ENCODE measurements around the gene POLR3K. TPM values are rescaled to one million over a fixed set of nuclear protein-coding genes. Genes with fewer than 3 reads are reported as not detected.

Gene POLR3K
- total and polyA plus RNA-seq, 2 experiments from 2014 or later, result 2.2 to 17.2 TPM

- TF ChIP-seq EZH2phosphoT487 (IDR thresholded peaks at IDR 0.05; ENCODE audit: insufficient read depth, low read depth) (no peak), EZH2 (IDR thresholded peaks at IDR 0.05; ENCODE audit: insufficient read depth, poor library complexity, severe bottlenecking) (no peak)
- Histone ChIP-seq H3K27ac (no peak overlapping the region), H3K27me3 (replicated peaks; ENCODE audit: insufficient read depth) (no peaks in the 10 kb centered on the region), H3K4me1 (ENCODE audit: insufficient read depth) (no peaks in the 10 kb centered on the region), H3K79me2 (ENCODE audit: insufficient read depth) (peaks cover 3% of the 10 kb centered on the region; the same call in 1 of the 2 replicates), H3K9me3 (ENCODE audit: low read depth) (no peaks in the 10 kb centered on the region), H4K20me1 (ENCODE audit: insufficient read depth) (no peaks in the 10 kb centered on the region), H3K9ac (no peak overlapping the region), H3F3A (ENCODE audit: insufficient read depth) (0 out of 2 replicates have a peak, but pooled peaks cover 5% of the 10 kb centered on the region), H3K4me3 (no peak overlapping the region), H3K4me2 (ENCODE audit: unreplicated experiment) (no peak overlapping the region), H2AFZ (no peak overlapping the region), H3K9me2 (ENCODE audit: insufficient read depth) (no peaks in the 10 kb centered on the region), H3K36me3 (ENCODE audit: low read depth) (no peaks in the 10 kb centered on the region; the same call in 1 of the 2 replicates)
- WGBS, 2 experiments (ENCODE audit: low coverage in 1 of 2, low lambda C conversion rate in 2 of 2, missing lambda C conversion rate in 2 of 2), result 50 to 64% methylated on average over 9 of the region's 9 CpGs
- DNase-seq, result no peak
- in situ Hi-C loops (cut with MboI), result no loop called here
These were observed 38.1 kb upstream of the POLR3K start for GRCh38 chr16:91484-91883.

- H3K27ac ChIP-seq, result no peak overlapping the region
- H2AFZ ChIP-seq, result no peak overlapping the region
- no peaks in the 10 kb centered on the region for H3K9me3 ChIP-seq (ENCODE audit: low read depth)
- no peak overlapping the region for H3K4me2 ChIP-seq (ENCODE audit: unreplicated experiment)
- 73 to 83% methylated on average over 27 to 30 of the region's 30 CpGs for WGBS, 2 experiments (ENCODE audit: low coverage in 1 of 2, low lambda C conversion rate in 2 of 2, missing lambda C conversion rate in 2 of 2)
- no peaks in the 10 kb centered on the region for H4K20me1 ChIP-seq (ENCODE audit: insufficient read depth)
- no peaks in the 10 kb centered on the region for H3K9me2 ChIP-seq (ENCODE audit: insufficient read depth)
- in situ Hi-C loops (cut with MboI), result no loop called here
- H3K27me3 ChIP-seq (replicated peaks; ENCODE audit: insufficient read depth), result no peaks in the 10 kb centered on the region
- H3F3A ChIP-seq (ENCODE audit: insufficient read depth), result peaks cover 15% of the 10 kb centered on the region
- no peak for DNase-seq
- TF ChIP-seq EZH2 (IDR thresholded peaks at IDR 0.05; ENCODE audit: insufficient read depth, poor library complexity, severe bottlenecking) (no peak), EZH2phosphoT487 (IDR thresholded peaks at IDR 0.05; ENCODE audit: insufficient read depth, low read depth) (no peak)
- H3K79me2 ChIP-seq (ENCODE audit: insufficient read depth), result peaks cover 11% of the 10 kb centered on the region; the same call in 1 of the 2 replicates
- no peak overlapping the region for H3K9ac ChIP-seq
- peaks cover 8% of the 10 kb centered on the region; the same call in 1 of the 2 replicates for H3K36me3 ChIP-seq (ENCODE audit: low read depth)
- H3K4me1 ChIP-seq (ENCODE audit: insufficient read depth), result peaks cover 13% of the 10 kb centered on the region
- H3K4me3 ChIP-seq, result no peak overlapping the region
These were observed 36.2 kb upstream of the POLR3K start for GRCh38 chr16:89391-90302.

- Histone ChIP-seq H3K79me2 (ENCODE audit: insufficient read depth) (peaks cover 11% of the 10 kb centered on the region; the same call in 1 of the 2 replicates), H3K36me3 (ENCODE audit: low read depth) (peaks cover 9% of the 10 kb centered on the region; the same call in 1 of the 2 replicates), H3K9me2 (ENCODE audit: insufficient read depth) (no peaks in the 10 kb centered on the region), H3K4me2 (ENCODE audit: unreplicated experiment) (no peak overlapping the region), H3K9ac (no peak overlapping the region), H3K4me1 (ENCODE audit: insufficient read depth) (peaks cover 23% of the 10 kb centered on the region), H3F3A (ENCODE audit: insufficient read depth) (peaks cover 19% of the 10 kb centered on the region), H3K4me3 (no peak overlapping the region), H3K9me3 (ENCODE audit: low read depth) (no peaks in the 10 kb centered on the region), H4K20me1 (ENCODE audit: insufficient read depth) (no peaks in the 10 kb centered on the region), H3K27ac (no peak overlapping the region), H3K27me3 (replicated peaks; ENCODE audit: insufficient read depth) (no peaks in the 10 kb centered on the region), H2AFZ (no peak overlapping the region)
- no peak for DNase-seq
- WGBS, 2 experiments (ENCODE audit: low coverage in 1 of 2, low lambda C conversion rate in 2 of 2, missing lambda C conversion rate in 2 of 2), result 88 to 90% methylated on average over 14 of the region's 14 CpGs
- TF ChIP-seq EZH2phosphoT487 (IDR thresholded peaks at IDR 0.05; ENCODE audit: insufficient read depth, low read depth) (no peak), EZH2 (IDR thresholded peaks at IDR 0.05; ENCODE audit: insufficient read depth, poor library complexity, severe bottlenecking) (no peak)
- in situ Hi-C loops (cut with MboI), result no loop called here
These were observed 35.2 kb upstream of the POLR3K start for GRCh38 chr16:88613-89012.

- H4K20me1 ChIP-seq (ENCODE audit: insufficient read depth), result no peaks in the 10 kb centered on the region
- 76 to 89% methylated on average over 17 to 20 of the region's 23 CpGs for WGBS, 2 experiments (ENCODE audit: low coverage in 1 of 2, low lambda C conversion rate in 2 of 2, missing lambda C conversion rate in 2 of 2)
- peaks cover 10% of the 10 kb centered on the region; the same call in 1 of the 2 replicates for H3K36me3 ChIP-seq (ENCODE audit: low read depth)
- no peaks in the 10 kb centered on the region for H3K9me2 ChIP-seq (ENCODE audit: insufficient read depth)
- H3F3A ChIP-seq (ENCODE audit: insufficient read depth), result peaks cover 25% of the 10 kb centered on the region
- H3K4me2 ChIP-seq (ENCODE audit: unreplicated experiment), result no peak overlapping the region
- H3K4me3 ChIP-seq, result no peak overlapping the region
- in situ Hi-C loops (cut with MboI), result no loop called here
- H2AFZ ChIP-seq, result no peak overlapping the region
- DNase-seq, result no peak
- H3K27ac ChIP-seq, result no peak overlapping the region
- no peaks in the 10 kb centered on the region for H3K9me3 ChIP-seq (ENCODE audit: low read depth)
- TF ChIP-seq EZH2phosphoT487 (IDR thresholded peaks at IDR 0.05; ENCODE audit: insufficient read depth, low read depth) (no peak), EZH2 (IDR thresholded peaks at IDR 0.05; ENCODE audit: insufficient read depth, poor library complexity, severe bottlenecking) (no peak)
- no peak overlapping the region for H3K9ac ChIP-seq
- H3K4me1 ChIP-seq (ENCODE audit: insufficient read depth), result peaks cover 24% of the 10 kb centered on the region
- H3K79me2 ChIP-seq (ENCODE audit: insufficient read depth), result peaks cover 15% of the 10 kb centered on the region; the same call in 1 of the 2 replicates
- no peaks in the 10 kb centered on the region for H3K27me3 ChIP-seq (replicated peaks; ENCODE audit: insufficient read depth)
These were observed 33.1 kb upstream of the POLR3K start for GRCh38 chr16:86483-86952.
